HPDE6-E6E7 (cell line): Measurements from ENCODE around the gene PNLDC1.
A peak's percentile ranks its signal among the peaks of the same experiment; 100 is the strongest.

Experiments used
- DNase-seq: peaks from one replicate; pipeline ENCODE4 v3.0.0; 2011; ENCODE audit warnings: missing footprints; ENCODE audit errors: extremely low spot score

Gene PNLDC1, protein sequence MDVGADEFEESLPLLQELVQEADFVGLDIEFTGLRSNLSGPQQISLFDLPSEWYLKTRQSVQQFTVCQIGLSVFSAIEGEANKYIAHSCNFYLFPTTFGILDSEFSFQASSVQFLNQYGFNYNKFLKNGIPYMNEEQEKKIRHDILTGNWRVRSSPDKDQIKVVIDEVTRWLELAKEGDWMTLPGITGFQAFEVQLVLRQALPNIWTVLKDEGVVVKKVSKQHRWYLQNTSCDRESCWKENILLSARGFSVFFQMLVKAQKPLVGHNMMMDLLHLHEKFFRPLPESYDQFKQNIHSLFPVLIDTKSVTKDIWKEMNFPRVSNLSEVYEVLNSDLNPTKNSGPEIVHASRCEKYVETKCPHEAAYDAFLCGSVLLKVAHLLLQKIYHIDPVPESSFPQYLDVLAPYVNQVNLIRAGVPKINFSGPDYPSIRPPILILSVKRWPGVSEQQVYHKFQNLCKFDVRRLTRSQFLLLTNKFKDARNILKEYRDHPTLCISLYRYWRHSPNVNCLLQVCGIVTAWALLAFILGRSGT

DNA sequence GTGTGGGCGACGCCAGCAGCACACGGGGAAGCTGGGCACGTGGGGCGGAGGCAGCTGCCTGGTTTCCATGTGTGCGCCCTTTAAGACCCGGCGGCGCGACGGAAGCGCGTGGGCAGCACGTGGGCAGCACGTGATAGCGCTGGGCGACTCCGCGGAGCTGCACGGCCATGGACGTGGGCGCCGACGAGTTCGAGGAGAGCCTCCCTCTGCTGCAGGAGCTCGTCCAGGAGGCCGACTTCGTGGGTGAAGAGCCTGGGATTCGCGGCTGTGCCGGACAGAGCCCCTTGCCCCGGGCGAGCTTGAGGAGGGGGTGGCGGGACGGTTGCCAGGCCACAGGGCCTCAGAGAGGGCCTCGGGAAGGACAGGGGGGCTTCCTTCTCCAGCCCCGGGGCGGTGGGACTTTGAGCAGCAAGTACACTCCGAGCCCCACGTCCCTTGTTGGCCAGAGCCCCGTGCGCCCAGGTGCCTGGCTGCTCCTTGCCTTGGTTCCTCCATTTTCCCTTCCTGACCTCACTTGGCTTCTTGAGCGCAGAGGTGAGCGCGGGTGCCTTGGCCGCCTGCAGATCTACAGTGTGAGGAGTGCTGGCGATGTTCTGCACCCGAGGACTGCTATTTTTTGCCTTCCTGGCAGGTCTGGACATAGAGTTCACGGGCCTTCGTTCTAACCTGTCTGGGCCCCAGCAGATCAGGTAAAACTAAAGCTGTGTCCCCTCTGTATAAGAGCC, at the start of gene PNLDC1:
PNLDC1 (plus strand) TSS at position 136 of the 725 bp plus-strand sequence; CDS start at position 168, 32 bp downstream.
- DNase-seq: no peak

DNA sequence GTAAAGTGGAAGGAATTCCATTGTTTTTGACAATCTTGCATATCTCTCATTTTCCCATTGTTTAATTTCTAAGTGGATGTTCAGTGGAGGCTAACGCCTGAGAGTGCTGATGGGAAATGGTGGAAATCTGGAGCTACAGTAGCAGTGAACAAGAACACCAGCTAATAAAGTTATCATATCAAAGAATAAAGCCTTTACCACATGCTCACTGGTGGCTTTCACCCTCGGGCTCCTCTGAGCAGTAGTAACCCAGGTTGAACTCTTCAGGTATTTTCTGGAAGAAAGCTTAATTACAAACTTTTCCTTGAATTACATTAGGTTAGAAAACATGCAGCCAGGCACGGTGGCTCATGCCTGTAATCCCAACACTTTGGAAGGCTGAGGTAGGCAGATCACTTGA, 48.6 kb upstream of the PNLDC1 start:
- no peak for DNase-seq

GRCh38 chr6:159753081-159753872, 46.8 kb upstream of the PNLDC1 start:
- no peak for DNase-seq

DNA sequence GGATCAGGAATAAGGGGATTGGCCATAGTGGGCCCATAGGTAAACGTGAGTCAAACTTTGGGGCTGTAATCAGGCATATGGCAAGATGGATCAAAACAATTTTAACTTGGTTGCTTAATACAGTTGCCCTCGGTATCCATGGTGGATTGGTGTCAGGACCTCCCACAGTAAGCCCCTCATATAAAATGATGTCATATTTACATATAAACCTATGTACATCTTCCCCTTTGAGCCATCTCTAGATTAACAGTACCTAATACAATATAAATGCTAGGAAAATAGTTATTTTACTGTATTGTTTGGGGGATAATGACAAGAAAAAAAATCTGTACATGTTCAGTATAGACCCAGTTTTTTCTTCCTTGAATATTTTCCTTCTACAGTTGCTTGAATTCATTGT, 45.7 kb upstream of the PNLDC1 start:
- no peak for DNase-seq

- DNase-seq: no peak
These were observed 44.8 kb upstream of the PNLDC1 start for GRCh38 chr6:159754959-159755914.

GRCh38 chr6:159756508-159756907, 43.6 kb upstream of the PNLDC1 start:
- DNase-seq: no peak

DNA sequence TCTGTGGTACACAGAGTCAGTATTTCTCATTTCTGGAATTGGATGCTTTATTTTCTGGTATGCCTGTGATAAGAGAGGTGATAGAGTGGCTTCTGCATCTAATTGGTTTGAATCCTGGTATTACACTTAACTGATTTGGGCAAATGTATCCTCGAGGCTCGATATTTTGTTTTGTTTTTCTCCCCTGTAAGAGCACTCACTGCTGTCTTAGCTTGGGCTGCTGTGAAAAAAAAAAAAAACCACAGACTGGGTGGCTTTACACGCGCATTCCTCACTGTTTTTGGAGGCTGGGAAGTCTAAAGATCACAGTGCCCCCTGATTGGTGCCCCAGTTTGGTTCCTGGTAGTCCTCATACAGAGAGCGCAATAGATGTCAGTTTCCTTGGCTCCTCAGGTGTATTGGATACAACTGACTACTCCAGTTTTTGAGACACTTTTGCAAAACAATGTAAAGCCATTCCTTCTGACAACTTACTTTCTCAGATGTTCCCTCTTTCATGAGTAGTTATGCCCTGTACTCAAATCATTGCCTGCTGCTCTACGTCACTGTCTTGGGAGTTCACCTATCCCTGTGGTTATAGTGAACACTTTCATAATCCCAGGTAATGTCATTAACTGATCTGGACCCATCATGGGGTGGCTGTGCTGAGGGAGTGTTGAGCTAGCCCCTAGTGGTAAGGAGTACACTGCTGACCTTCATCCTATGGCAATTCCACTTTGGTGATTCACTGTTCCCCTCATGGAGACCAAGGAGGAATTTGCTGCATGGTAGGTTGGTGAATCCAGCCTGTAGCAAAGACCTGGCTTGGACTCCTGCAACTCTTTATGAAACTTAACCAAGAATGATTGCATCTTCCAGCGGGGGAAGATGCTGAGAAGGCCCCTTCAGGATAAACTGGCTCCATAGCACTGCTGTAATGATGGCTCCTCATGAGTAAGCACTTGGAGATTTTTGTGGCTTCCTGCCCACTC, 41.8 kb upstream of the PNLDC1 start:
- no peak for DNase-seq

GRCh38 chr6:159759645-159760044, 40.4 kb upstream of the PNLDC1 start:
- no peak for DNase-seq

DNA sequence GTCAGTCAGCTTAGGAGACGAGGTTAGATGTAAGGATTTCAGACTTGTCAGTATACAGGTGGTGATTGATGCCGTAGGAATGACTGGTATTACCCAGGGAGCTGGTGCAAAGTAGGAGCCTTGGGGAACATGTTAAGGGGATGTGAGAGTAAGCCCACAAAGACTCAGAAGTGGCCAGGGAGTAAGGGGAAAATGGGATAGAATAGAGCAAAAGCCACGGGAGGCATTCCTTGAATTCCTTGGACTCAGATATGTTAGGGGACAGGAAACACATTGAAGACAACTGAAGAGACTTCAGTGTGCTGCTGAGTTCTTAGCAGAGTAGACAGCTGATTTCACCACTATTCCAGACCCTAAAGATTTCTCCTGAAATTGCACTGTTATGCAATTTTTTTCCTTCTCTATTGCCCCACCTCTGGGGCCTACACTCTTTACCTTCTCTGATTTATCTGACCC, 39.4 kb upstream of the PNLDC1 start:
- DNase-seq: no peak

DNA sequence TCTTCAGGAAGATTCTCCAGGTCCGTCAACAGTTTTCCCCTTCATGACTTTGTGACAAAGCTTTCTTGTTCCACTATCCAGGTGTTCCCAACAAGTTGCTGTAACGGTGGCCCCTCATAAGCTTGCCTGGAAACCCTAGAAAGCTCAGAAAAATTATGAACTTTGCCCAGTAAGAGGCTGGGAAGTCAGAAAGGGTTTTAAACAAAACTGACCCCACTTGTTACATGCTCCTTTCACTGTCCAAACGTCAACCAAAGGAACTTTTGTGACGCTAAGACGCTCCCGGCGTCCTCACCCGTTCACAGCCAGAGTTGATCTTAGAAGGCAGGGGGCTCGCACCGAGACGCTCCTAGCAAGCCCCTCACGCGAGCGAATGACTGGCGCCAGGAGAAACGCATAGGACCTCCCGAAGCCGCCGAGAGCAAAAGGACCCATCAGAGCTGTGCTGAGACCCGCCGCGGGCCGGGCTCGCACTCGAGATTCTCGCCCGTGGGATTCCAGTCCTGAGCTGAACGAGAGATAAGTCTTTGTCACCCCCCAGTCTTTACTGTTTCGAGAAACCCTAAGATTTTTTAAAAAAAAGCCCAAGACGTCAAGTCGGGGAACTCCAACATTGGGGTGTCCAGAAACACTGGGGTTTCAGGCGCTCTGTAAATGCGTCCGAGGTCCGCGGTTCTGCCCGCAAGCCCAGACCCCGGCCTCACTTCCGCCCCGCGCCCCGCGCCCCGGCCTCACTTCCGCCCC, 38.8 kb upstream of the PNLDC1 start:
- no peak for DNase-seq

DNA sequence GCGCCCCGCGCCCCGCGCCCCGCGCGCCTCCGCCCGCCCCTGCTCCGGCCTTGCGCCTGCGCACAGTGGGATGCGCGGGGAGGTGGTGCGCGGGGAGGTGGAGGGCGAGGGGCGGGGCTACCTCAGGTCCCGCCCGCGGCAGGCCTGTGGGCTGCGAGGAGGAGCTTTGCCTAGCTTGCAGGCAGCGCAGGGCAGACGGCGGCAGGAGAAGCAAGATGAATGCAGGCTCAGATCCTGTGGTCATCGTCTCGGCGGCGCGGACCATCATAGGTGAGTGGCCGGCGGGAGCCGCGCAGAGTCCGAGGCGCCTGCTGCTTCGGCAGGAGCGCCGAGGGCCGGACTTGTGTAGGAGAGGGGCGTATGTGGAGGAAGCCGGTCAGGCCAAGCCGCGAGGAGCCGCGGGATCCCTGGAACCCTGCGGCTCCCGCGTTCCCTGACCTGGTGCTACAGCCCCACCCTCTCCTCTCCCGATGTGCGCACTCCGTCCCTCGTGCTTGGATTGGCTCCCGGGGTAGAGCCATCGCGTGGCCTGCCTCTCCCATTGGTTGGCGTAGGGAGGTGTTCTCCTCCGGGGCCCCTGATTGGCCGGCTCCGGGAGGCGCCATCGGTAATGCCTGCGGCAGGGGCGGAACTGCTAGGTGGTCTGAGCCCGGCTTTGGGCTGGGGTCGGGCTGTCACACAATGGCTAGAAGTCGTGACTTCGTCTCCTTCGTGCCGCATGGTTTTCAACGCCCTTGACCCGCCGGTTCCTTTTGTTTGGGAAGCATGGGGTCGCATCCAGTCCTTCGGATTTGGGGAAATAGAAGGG, 38.0 kb upstream of the PNLDC1 start, which contains the start of gene ACAT2:
ACAT2 (plus strand) TSS at position 173 of the 808 bp plus-strand sequence; CDS start at position 216, 43 bp downstream.
- DNase-seq: peak; percentile 99

DNA sequence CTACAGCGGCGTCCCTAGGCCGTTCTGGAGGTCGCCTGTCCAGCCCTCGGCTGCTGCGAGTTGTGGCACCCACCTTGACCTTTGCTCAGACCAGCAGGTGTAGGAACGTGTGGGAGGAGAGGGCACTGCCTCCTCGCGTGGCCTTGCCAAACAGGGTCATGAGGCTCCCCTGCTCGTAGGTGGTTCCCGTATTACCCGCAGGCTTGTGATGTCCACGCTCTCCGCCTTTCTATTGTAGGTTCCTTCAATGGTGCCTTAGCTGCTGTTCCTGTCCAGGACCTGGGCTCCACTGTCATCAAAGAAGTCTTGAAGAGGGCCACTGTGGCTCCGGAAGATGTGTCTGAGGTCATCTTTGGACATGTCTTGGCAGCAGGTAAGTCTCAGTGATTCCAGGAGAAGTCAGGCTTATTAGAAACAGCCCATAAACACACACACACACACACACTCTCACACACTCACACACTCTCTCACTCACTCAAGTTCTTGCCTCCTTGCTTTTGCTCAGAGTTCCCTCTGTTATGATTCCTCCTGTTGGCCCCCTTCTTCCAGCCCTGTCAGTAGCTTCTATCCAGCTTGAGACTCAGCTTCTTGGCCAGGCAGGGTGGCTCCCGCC, 37.3 kb upstream of the PNLDC1 start:
- DNase-seq: no peak

- no peak for DNase-seq
These were observed 33.2 kb upstream of the PNLDC1 start for GRCh38 chr6:159766906-159767305.

DNA sequence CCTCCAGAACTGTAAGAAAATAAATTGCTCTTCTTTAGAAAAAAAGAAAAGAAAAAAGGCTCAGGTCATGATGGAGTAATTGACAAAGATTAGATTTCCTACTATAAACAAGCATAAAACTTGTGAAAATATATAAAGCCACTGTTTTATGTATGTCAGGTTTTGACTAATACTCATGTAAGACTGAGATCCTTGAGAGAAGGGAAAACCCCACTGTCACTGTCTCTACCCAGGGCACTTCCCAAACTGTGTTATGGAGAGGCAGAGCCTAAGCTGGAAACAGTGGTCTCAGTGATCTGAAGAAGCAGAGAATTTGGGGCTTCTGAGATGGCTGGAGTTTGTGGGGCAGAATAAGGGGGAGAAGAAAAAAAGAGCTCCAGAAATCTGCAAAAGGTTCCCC, 30.6 kb upstream of the PNLDC1 start:
- DNase-seq: no peak

- no peak for DNase-seq
These were observed 27.9 kb upstream of the PNLDC1 start for GRCh38 chr6:159772196-159772595.

DNA sequence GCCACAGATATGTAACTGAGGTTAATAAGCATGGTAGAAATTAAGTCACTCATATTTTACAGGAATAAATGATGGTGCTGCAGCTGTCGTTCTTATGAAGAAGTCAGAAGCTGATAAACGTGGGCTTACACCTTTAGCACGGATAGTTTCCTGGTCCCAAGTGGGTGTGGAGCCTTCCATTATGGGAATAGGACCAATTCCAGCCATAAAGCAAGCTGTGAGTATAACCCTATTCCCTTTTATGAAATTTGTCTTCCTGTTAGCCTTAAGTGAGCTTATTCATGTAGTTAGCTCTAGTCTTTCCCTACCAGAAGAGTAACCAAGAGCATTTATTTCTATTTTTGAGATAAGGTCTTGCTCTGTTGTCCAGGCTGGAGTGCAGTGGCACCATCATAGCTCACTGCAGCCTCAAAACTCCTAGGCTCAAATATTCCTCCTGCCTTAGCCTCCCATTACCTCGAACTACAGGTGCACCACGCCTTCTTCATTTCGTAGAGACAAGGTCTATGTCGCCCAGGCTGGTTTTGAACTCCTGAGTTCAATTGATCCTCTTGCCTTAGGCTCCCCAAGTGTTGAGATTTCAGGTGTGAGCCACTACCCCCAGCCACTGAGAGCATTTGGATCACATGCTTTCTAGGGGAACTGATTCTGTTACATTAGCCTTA, 22.7 kb upstream of the PNLDC1 start:
- no peak for DNase-seq

DNA sequence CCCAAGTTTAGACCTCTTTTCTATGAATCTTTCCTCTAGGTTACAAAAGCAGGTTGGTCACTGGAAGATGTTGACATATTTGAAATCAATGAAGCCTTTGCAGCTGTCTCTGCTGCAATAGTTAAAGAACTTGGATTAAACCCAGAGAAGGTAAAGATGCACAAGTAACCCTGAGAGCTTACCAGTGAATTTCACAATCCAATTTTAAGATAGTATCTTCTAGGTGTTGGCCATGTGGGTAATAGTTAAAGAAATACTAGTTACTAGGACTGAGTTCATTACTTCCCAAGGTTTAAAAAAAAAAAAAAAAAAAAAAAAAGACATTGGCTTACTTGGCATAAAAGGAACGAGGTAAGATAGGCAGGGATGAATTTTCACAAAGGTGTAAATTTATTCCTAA, 21.9 kb upstream of the PNLDC1 start:
- no peak for DNase-seq
